NB4 (cell line): ENCODE results near the gene SOX3.

Experiments
- DNase-seq: peaks from one replicate; pipeline ENCODE4 v3.0.0; 2010; ENCODE audit warnings: low read depth
- H3K4me3 ChIP-seq: one replicate; pipeline ENCODE4 v1.5.1; 2011; ENCODE audit warnings: mild to moderate bottlenecking, low read depth, low read length, moderate library complexity
- MYC ChIP-seq: IDR thresholded peaks from 2 replicates; pipeline ENCODE4 v1.6.1; 2011; ENCODE audit warnings: low read depth, low read length
- POLR2A ChIP-seq: IDR thresholded peaks from 2 replicates; pipeline ENCODE4 v1.6.1; 2011; ENCODE audit warnings: mild to moderate bottlenecking; ENCODE audit not compliant: insufficient read length; ENCODE audit errors: extremely low read depth
- TF ChIP-seq, protein P1 (sequence below): IDR thresholded peaks from 2 replicates; pipeline ENCODE4 v1.6.1; 2011; ENCODE audit warnings: low read depth, low read length
- TF ChIP-seq, protein P2 (sequence below): IDR thresholded peaks from one replicate; pipeline ENCODE4 v1.5.1; 2012; ENCODE audit warnings: low read depth, low read length

The SOX3 gene

DNA sequence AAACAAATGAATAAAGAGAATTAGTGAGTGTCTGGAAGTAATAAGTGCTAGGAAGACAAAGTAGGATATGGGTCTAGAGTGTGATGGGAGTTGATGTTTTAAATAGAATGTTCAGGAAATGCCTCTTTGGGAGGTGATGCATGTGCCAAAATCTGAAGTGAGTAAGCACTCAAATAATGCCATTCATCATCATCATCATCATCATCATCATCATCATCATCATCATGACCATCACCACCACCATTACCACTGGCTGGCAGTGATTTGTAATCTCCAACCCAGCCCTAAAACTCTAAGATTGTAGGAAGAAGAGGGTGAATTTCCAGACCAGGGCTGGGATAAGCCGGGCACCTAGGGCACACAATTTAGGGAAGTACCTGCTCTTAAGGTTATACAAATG, 9.7 kb upstream of the SOX3 start:
- no peak for DNase-seq
- no peak overlapping the region for H3K4me3 ChIP-seq
- TF ChIP-seq, protein P1, sequence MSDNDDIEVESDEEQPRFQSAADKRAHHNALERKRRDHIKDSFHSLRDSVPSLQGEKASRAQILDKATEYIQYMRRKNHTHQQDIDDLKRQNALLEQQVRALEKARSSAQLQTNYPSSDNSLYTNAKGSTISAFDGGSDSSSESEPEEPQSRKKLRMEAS = no peak
- TF ChIP-seq MYC (no peak), POLR2A (no peak)
- TF ChIP-seq, protein P2, sequence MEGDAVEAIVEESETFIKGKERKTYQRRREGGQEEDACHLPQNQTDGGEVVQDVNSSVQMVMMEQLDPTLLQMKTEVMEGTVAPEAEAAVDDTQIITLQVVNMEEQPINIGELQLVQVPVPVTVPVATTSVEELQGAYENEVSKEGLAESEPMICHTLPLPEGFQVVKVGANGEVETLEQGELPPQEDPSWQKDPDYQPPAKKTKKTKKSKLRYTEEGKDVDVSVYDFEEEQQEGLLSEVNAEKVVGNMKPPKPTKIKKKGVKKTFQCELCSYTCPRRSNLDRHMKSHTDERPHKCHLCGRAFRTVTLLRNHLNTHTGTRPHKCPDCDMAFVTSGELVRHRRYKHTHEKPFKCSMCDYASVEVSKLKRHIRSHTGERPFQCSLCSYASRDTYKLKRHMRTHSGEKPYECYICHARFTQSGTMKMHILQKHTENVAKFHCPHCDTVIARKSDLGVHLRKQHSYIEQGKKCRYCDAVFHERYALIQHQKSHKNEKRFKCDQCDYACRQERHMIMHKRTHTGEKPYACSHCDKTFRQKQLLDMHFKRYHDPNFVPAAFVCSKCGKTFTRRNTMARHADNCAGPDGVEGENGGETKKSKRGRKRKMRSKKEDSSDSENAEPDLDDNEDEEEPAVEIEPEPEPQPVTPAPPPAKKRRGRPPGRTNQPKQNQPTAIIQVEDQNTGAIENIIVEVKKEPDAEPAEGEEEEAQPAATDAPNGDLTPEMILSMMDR = no peak

DNA sequence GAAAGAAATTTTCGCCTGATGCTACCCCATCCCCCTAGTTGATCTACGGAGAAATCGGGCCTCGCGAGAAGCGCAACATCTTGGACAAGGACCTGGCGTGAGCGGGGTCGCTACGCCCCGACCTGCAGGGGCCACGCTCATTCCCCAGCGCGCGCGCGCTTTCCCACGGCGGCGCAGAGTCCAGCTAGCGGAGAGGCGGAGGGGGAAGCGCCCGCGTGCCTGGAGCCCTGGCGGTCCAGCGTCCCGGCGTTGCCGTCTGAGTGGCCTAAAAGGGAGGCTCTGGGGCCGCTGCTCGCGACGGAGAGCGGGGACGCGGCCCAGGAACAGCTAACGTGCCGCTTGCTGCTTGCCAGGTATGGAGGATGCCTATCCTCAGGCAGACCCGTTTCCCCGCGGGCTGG, 6.0 kb upstream of the SOX3 start:
- no peak for DNase-seq
- no peak overlapping the region for H3K4me3 ChIP-seq
- TF ChIP-seq, protein P1 = no peak
- TF ChIP-seq, protein P2 = no peak
- TF ChIP-seq POLR2A = no peak
- TF ChIP-seq MYC = no peak

DNA sequence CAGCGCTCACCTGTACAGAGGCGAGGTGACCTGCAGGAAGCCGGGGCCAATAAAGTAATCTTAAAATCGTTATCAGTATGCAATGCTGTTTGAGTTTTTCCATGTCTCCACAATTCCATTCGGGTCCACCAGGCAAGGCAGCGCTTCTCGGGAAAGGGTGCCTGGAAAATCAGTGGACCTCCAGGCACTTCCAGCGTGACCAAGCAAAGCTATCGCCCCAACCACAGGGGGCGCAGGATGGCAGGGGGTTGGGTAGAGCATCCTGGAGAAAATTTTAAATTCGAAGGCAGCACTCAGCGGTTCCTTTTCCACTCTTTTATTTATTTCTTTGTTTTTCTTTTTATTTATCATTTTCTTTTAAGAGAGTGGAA, 5.4 kb upstream of the SOX3 start:
- TF ChIP-seq MYC = no peak
- no peak for TF ChIP-seq POLR2A
- TF ChIP-seq, protein P2 = no peak
- TF ChIP-seq, protein P1 = no peak
- no peak overlapping the region for H3K4me3 ChIP-seq
- no peak for DNase-seq

DNA sequence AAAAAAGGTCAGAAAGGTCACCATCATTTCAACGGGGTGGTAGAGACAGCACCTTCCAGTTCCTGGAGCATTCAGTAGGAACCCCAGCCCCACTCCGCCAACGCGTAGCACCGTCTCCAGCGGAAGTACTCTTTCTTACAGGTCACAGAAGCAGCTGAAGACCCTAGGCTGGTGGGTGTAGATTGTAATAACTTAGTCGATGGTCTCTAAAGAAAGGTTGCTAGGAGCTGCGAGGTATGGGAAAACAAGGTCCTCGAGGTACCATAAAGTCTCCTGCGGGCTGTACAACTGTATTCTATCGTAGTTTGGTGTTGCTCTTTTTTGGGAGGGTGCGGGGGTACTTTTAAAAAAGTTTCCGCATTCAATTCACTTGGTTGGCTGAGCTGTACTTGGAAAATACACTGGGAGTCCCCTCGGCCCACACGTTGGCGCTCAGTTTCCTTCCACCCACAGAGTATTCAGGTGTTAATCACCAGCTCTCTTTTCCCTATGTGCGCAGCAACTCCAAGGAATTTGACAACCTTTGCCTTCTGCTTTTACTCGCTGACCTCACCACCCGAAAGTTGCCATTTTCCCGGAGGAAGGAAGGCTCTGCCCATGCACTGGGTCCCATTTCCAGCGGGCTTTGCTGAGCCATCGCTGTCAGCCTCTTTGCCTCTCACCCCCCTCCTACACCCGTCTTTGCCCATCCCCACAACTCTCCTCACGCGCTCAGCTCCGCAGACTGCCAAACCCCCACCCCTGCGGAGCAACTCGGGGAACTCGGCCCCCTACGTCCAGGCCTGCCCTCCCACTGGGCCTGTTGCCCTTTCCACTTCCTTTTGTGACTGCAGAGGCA, 4.8 kb upstream of the SOX3 start:
- no peak overlapping the region for H3K4me3 ChIP-seq
- no peak for TF ChIP-seq MYC
- DNase-seq = no peak

DNA sequence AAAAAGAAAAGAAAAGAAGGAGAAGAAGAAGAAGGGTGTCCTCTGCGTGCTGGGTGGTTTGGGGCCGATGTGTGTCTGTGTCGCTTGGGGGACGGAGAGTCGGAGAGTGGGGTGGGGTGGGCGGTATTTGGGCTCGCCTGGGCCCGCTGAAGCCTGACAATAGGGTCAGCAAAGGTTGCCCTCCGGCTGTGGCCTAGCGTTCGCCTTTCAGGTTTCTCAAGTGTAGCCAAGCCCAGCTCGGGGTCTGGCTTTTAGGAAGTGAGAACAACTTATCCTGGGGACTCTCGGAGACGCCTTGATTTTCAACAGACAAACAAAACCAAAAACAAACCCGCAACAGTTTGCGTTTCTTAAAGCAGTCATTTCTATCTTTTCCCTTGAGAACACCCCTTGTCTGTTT, 4.1 kb upstream of the SOX3 start:
- no peak overlapping the region for H3K4me3 ChIP-seq
- TF ChIP-seq, protein P1 = no peak
- DNase-seq = no peak

DNA sequence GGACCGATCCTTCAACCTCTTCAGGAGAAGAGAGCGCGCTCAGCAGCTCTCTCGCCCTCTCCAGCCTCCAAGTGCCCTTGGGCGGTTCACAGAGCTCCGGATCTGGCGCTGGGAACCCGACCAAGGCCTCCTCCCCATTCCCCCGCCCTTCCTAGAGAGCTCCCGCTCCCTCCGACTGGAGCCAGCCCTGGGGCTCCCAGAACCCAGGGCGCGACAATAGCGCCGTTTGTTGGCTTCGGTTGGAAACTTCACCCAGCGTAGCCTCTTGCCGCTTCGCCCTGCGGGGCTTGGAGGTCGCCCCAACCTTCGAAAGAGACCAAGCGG, 3.1 kb upstream of the SOX3 start:
- TF ChIP-seq POLR2A (no peak), MYC (no peak)
- TF ChIP-seq, protein P2 = no peak
- TF ChIP-seq, protein P1 = no peak
- no peak for DNase-seq
- no peak overlapping the region for H3K4me3 ChIP-seq
